SJSA1 (cell line): ENCODE measurements around the gene TRPM2. TPM values are rescaled to one million over a fixed set of nuclear protein-coding genes. Genes with fewer than 3 reads are reported as not detected.
A peak's percentile ranks its signal among the peaks of the same experiment; 100 is the strongest.
"Not testable (repeated sequence)": the region's sequence is repeated elsewhere in the genome, so short reads cannot be mapped to it uniquely, and the experiment has no call there.

Experiments
- DNase-seq, 2 experiments: peaks; one replicate each; pipeline ENCODE4 v3.0.0-alpha.2; 2015 to 2020; ENCODE audit warnings: low spot score in 2 of 2, low read depth in 1 of 2
- H3K27ac ChIP-seq: fragments of 250-450 bp; sonication (Bioruptor Pico); 2 replicates; pipeline ENCODE4 v1.5.1; 2020; ENCODE audit warnings: mild to moderate bottlenecking, moderate library complexity
- H3K27me3 ChIP-seq: fragments of 250-450 bp; sonication (Bioruptor Pico); replicated peaks from 2 replicates; pipeline ENCODE4 v1.5.1; 2020; ENCODE audit warnings: mild to moderate bottlenecking, moderate library complexity
- H3K36me3 ChIP-seq: fragments of 250-450 bp; sonication (Bioruptor Pico); 2 replicates; pipeline ENCODE4 v1.5.1; 2020; ENCODE audit warnings: mild to moderate bottlenecking
- H3K4me1 ChIP-seq: fragments of 250-450 bp; sonication (Bioruptor Pico); replicated peaks from 2 replicates; pipeline ENCODE4 v1.6.1; 2021; ENCODE audit warnings: mild to moderate bottlenecking
- H3K4me3 ChIP-seq: fragments of 250-450 bp; sonication (Bioruptor Pico); 2 replicates; pipeline ENCODE4 v1.5.1; 2020; ENCODE audit warnings: mild to moderate bottlenecking
- H3K9me3 ChIP-seq: fragments of 250-450 bp; sonication (Bioruptor Pico); replicated peaks from 2 replicates; pipeline ENCODE4 v1.5.1; 2020; ENCODE audit warnings: mild to moderate bottlenecking
- total RNA-seq: library from RNA; depleted of rRNA; stranded (reverse); fragments of >200 nt; shearing (Covaris generic); gene quantifications from 2 replicates; pipeline ENCODE4 v1.2.3, GENCODE V29; 2014

The TRPM2 gene
- total RNA-seq, 1 experiment from 2014 or later, result 16.1 TPM

- no peak for DNase-seq
- no peaks in the 10 kb centered on the region for H3K36me3 ChIP-seq
- no peak overlapping the region for H3K27ac ChIP-seq
- no peak overlapping the region for H3K4me3 ChIP-seq
- H3K4me1 ChIP-seq, result peaks cover 27% of the 10 kb centered on the region
- H3K27me3 ChIP-seq, result no peaks in the 10 kb centered on the region
- peaks cover 10% of the 10 kb centered on the region for H3K9me3 ChIP-seq
These were observed 46.8 kb downstream of the TRPM2 start for GRCh38 chr21:44399955-44400790.

- H3K27me3 ChIP-seq, result no peaks in the 10 kb centered on the region
- no peaks in the 10 kb centered on the region for H3K36me3 ChIP-seq
- H3K9me3 ChIP-seq, result peaks cover 10% of the 10 kb centered on the region
- no peak overlapping the region for H3K27ac ChIP-seq
- peaks cover 34% of the 10 kb centered on the region for H3K4me1 ChIP-seq
- H3K4me3 ChIP-seq, result no peak overlapping the region
- peak in 1 of 2 experiments; percentile 46 for DNase-seq
These were observed 47.5 kb downstream of the TRPM2 start for GRCh38 chr21:44400791-44401385.

- H3K27ac ChIP-seq, result no peak overlapping the region
- H3K27me3 ChIP-seq, result no peaks in the 10 kb centered on the region
- H3K9me3 ChIP-seq, result peaks cover 10% of the 10 kb centered on the region
- no peaks in the 10 kb centered on the region for H3K36me3 ChIP-seq
- H3K4me1 ChIP-seq, result peaks cover 41% of the 10 kb centered on the region
- no peak for DNase-seq
- no peak overlapping the region for H3K4me3 ChIP-seq
These were observed 48.2 kb downstream of the TRPM2 start for GRCh38 chr21:44401386-44402160.

- Histone ChIP-seq H3K27me3 (no peaks in the 10 kb centered on the region), H3K4me1 (peaks cover 43% of the 10 kb centered on the region), H3K27ac (no peak overlapping the region), H3K36me3 (no peaks in the 10 kb centered on the region), H3K9me3 (peaks cover 10% of the 10 kb centered on the region), H3K4me3 (no peak overlapping the region)
- DNase-seq, result peak; percentile 24 to 61
These were observed 49.1 kb downstream of the TRPM2 start for GRCh38 chr21:44402323-44403105.

GRCh38 chr21:44403106-44404020, 49.9 kb downstream of the TRPM2 start:
- H3K27ac ChIP-seq, result no peak overlapping the region
- no peaks in the 10 kb centered on the region for H3K36me3 ChIP-seq
- DNase-seq, result peak in 1 of 2 experiments; percentile 17
- peaks cover 10% of the 10 kb centered on the region for H3K9me3 ChIP-seq
- H3K27me3 ChIP-seq, result no peaks in the 10 kb centered on the region
- no peak overlapping the region for H3K4me3 ChIP-seq
- peaks cover 47% of the 10 kb centered on the region for H3K4me1 ChIP-seq

- not testable (repeated sequence) for H3K36me3 ChIP-seq, DNase-seq, H3K27me3 ChIP-seq, H3K27ac ChIP-seq, H3K4me3 ChIP-seq
- peaks cover 13% of the 10 kb centered on the region for H3K9me3 ChIP-seq
- peaks cover 54% of the 10 kb centered on the region for H3K4me1 ChIP-seq
These were observed 51.1 kb downstream of the TRPM2 start for GRCh38 chr21:44404482-44404881.

GRCh38 chr21:44405091-44405947, 51.9 kb downstream of the TRPM2 start:
- peaks cover 54% of the 10 kb centered on the region for H3K4me1 ChIP-seq
- H3K36me3 ChIP-seq, result peaks cover 6% of the 10 kb centered on the region; the same call in 1 of the 2 replicates
- H3K27me3 ChIP-seq, result no peaks in the 10 kb centered on the region
- H3K4me3 ChIP-seq, result no peak overlapping the region
- peaks cover 13% of the 10 kb centered on the region for H3K9me3 ChIP-seq
- peak overlapping the region; percentile 93 for H3K27ac ChIP-seq
- DNase-seq, result no peak

- Histone ChIP-seq H3K27ac (peak overlapping the region; percentile 93), H3K4me3 (peak overlapping the region; percentile 39), H3K36me3 (peaks cover 6% of the 10 kb centered on the region; the same call in 1 of the 2 replicates), H3K27me3 (no peaks in the 10 kb centered on the region), H3K9me3 (peaks cover 13% of the 10 kb centered on the region), H3K4me1 (peaks cover 49% of the 10 kb centered on the region)
- peak; percentile 81 to 86 for DNase-seq
These were observed 52.8 kb downstream of the TRPM2 start for GRCh38 chr21:44405948-44406872.

- peaks cover 42% of the 10 kb centered on the region for H3K4me1 ChIP-seq
- peak overlapping the region; percentile 39 for H3K4me3 ChIP-seq
- H3K27ac ChIP-seq, result peak overlapping the region; percentile 93
- no peaks in the 10 kb centered on the region for H3K27me3 ChIP-seq
- DNase-seq, result no peak
- peaks cover 13% of the 10 kb centered on the region for H3K9me3 ChIP-seq
- peaks cover 6% of the 10 kb centered on the region; the same call in 1 of the 2 replicates for H3K36me3 ChIP-seq
These were observed 53.5 kb downstream of the TRPM2 start for GRCh38 chr21:44406953-44407352.

GRCh38 chr21:44407493-44407892, 54.1 kb downstream of the TRPM2 start:
- Histone ChIP-seq H3K4me1 (peaks cover 36% of the 10 kb centered on the region), H3K36me3 (peaks cover 6% of the 10 kb centered on the region; the same call in 1 of the 2 replicates), H3K27ac (peak overlapping the region; percentile 72), H3K9me3 (peaks cover 13% of the 10 kb centered on the region), H3K4me3 (no peak overlapping the region), H3K27me3 (no peaks in the 10 kb centered on the region)
- DNase-seq, result peak; percentile 64 to 67

- Histone ChIP-seq H3K4me3 (no peak overlapping the region), H3K27ac (peak overlapping the region; percentile 72), H3K9me3 (peaks cover 13% of the 10 kb centered on the region), H3K27me3 (no peaks in the 10 kb centered on the region), H3K36me3 (peaks cover 6% of the 10 kb centered on the region; the same call in 1 of the 2 replicates), H3K4me1 (peaks cover 31% of the 10 kb centered on the region)
- DNase-seq, result peak; percentile 65 to 67
These were observed 54.8 kb downstream of the TRPM2 start for GRCh38 chr21:44408226-44408625.
